GM19397 (cell line): ENCODE measurements around the gene AKT2.

Experiments
- ATAC-seq: cut with Tn5 transposase; IDR thresholded peaks from one replicate; pipeline ENCODE4 v1.9.1; 2021; ENCODE audit warnings: mild to moderate bottlenecking, moderate library complexity; ENCODE audit not compliant: unreplicated experiment

The AKT2 gene

GRCh38 chr19:40255619-40256166 lies 29.5 kb downstream of the AKT2 start:
- ATAC-seq, result no peak

GRCh38 chr19:40254714-40255418 lies 30.3 kb downstream of the AKT2 start:
- no peak for ATAC-seq

GRCh38 chr19:40253611-40254092 lies 31.5 kb downstream of the AKT2 start:
- no peak for ATAC-seq

- no peak for ATAC-seq
Observed at GRCh38 chr19:40252395-40252794, 32.8 kb downstream of the AKT2 start.

GRCh38 chr19:40251991-40252390 lies 33.2 kb downstream of the AKT2 start:
- no peak for ATAC-seq

- ATAC-seq, result no peak
Observed at GRCh38 chr19:40251244-40251643, 33.9 kb downstream of the AKT2 start.

GRCh38 chr19:40249781-40250180 lies 35.4 kb downstream of the AKT2 start:
- ATAC-seq, result no peak

GRCh38 chr19:40249201-40249600 lies 35.9 kb downstream of the AKT2 start:
- ATAC-seq, result no peak

GRCh38 chr19:40247735-40248262 lies 37.3 kb downstream of the AKT2 start:
- ATAC-seq, result no peak

- no peak for ATAC-seq
Observed at GRCh38 chr19:40247178-40247577, 38.0 kb downstream of the AKT2 start.

- no peak for ATAC-seq
Observed at GRCh38 chr19:40246292-40247073, 38.7 kb downstream of the AKT2 start.

- ATAC-seq, result no peak
Observed at GRCh38 chr19:40245506-40246128, 39.5 kb downstream of the AKT2 start.

GRCh38 chr19:40244579-40245317 lies 40.4 kb downstream of the AKT2 start:
- ATAC-seq, result no peak

GRCh38 chr19:40243181-40243580 lies 42.0 kb downstream of the AKT2 start:
- ATAC-seq, result no peak

- ATAC-seq, result no peak
Observed at GRCh38 chr19:40242480-40242879, 42.7 kb downstream of the AKT2 start.

- ATAC-seq, result no peak
Observed at GRCh38 chr19:40241809-40242384, 43.2 kb downstream of the AKT2 start.

GRCh38 chr19:40241125-40241808 lies 43.9 kb downstream of the AKT2 start:
- no peak for ATAC-seq

GRCh38 chr19:40240332-40240731 lies 44.8 kb downstream of the AKT2 start:
- ATAC-seq, result no peak

- ATAC-seq, result no peak
Observed at GRCh38 chr19:40239415-40240226, 45.5 kb downstream of the AKT2 start.
